Lung (tissue), 12 donors: ENCODE data around the gene C6orf132. TPM values are rescaled to one million over a fixed set of nuclear protein-coding genes. Genes with fewer than 3 reads are reported as not detected.

Experiments
- ATAC-seq: fragments of 200-7000 bp; cut with Tn5 transposase; one replicate; pipeline ENCODE4 v1.9.1; 2020; ENCODE audit warnings: moderate number of reproducible peaks; ENCODE audit not compliant: insufficient read depth, low FRiP score
- DNase-seq, 3 donors: peaks; one replicate each; pipeline ENCODE4 v3.0.0-alpha.2; 2013 to 2017
- H3K27ac ChIP-seq, 2 donors: one replicate each; pipeline ENCODE4 v1.5.1; 2013; ENCODE audit warnings: mild to moderate bottlenecking in 2 of 2, moderate library complexity in 2 of 2, control low read depth in 1 of 2, inconsistent platforms in 1 of 2, low read depth in 1 of 2, low read length in 1 of 2
- H3K27me3 ChIP-seq, 3 donors: one replicate each; pipeline ENCODE4 v1.5.1; 2013; ENCODE audit warnings: low read length in 2 of 3; ENCODE audit not compliant: control insufficient read depth in 3 of 3, insufficient read depth in 3 of 3
- H3K36me3 ChIP-seq, 4 donors: one replicate each; pipeline ENCODE4 v1.5.1; 2013; ENCODE audit warnings: low read length in 4 of 4, mild to moderate bottlenecking in 1 of 4, moderate library complexity in 1 of 4; ENCODE audit not compliant: control insufficient read depth in 4 of 4, insufficient read depth in 4 of 4
- H3K4me1 ChIP-seq, 5 donors: one replicate each; pipeline ENCODE4 v1.5.1; 2013; ENCODE audit warnings: low read length in 5 of 5, mild to moderate bottlenecking in 2 of 5, moderate library complexity in 1 of 5; ENCODE audit not compliant: control insufficient read depth in 5 of 5, insufficient read depth in 5 of 5
- H3K4me3 ChIP-seq: one replicate; pipeline ENCODE4 v1.5.1; 2013; ENCODE audit warnings: mild to moderate bottlenecking, control low read depth, moderate library complexity
- H3K9ac ChIP-seq, 2 donors: one replicate each; pipeline ENCODE4 v1.5.1; 2013; ENCODE audit warnings: low read length in 2 of 2, control low read depth in 1 of 2; ENCODE audit not compliant: insufficient read depth in 1 of 2
- H3K9me3 ChIP-seq, 4 donors: one replicate each; pipeline ENCODE4 v1.5.1; 2013; ENCODE audit warnings: low read length in 3 of 4, mild to moderate bottlenecking in 1 of 4, moderate library complexity in 1 of 4; ENCODE audit not compliant: control insufficient read depth in 4 of 4, insufficient read depth in 3 of 4
- WGBS, 2 donors: extraction: QIAGEN DNeasy Blood & Tissue Kit; methylation state at CpG; one replicate each; pipeline ENCODE4 v1.1.7; 2013; 5-methylcytosine and 5-hydroxymethylcytosine counted together
- polyA plus RNA-seq, 2 donors: library from polyadenylated mRNA; stranded (reverse); fragments of 200-250 nt; gene quantifications; one replicate each; pipeline ENCODE4 v1.2.1, GENCODE V29; 2013
- total RNA-seq, 2 donors: library from RNA; depleted of rRNA in 1 of 2; stranded (reverse); fragments of >200 nt in 1 of 2; gene quantifications; one replicate each; pipeline ENCODE4 v1.2.1, GENCODE V29; 2014 to 2021
- TF ChIP-seq, protein P1 (sequence below): IDR thresholded peaks from 2 replicates; pipeline ENCODE4 v1.5.1; 2012; ENCODE audit warnings: mild to moderate bottlenecking; ENCODE audit errors: control extremely low read depth, extremely low read depth
- donor health status: control.
- donor health status: control.
- donor health status: Bipolar disorder and iron deficiency.
- donor health status: healthy.
- donor health status: DM: yes; HTN: yes; CAD: no.

The C6orf132 gene
- total and polyA plus RNA-seq, 4 donors: 5.9 to 33.1 (median 18.7) TPM

DNA sequence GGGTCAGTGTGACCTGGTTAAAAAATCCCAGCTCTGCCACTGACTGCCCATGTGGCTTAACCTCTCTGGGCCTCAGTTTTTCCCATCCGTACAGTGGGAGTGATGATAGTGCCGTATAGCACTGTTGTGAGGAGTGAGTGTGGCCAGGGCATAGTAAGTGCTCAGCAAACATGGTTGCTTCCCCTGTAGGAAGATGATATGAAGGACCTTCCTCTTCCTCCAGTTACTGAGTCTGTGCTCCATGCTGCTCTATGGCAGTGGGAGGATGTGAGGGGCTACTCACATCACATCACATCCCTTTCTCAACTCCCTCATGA is 13.1 kb downstream of the C6orf132 start:
- no peak overlapping the region for H3K27ac ChIP-seq
- H3K4me1 ChIP-seq: no peaks in the 10 kb centered on the region
- TF ChIP-seq, protein P1, sequence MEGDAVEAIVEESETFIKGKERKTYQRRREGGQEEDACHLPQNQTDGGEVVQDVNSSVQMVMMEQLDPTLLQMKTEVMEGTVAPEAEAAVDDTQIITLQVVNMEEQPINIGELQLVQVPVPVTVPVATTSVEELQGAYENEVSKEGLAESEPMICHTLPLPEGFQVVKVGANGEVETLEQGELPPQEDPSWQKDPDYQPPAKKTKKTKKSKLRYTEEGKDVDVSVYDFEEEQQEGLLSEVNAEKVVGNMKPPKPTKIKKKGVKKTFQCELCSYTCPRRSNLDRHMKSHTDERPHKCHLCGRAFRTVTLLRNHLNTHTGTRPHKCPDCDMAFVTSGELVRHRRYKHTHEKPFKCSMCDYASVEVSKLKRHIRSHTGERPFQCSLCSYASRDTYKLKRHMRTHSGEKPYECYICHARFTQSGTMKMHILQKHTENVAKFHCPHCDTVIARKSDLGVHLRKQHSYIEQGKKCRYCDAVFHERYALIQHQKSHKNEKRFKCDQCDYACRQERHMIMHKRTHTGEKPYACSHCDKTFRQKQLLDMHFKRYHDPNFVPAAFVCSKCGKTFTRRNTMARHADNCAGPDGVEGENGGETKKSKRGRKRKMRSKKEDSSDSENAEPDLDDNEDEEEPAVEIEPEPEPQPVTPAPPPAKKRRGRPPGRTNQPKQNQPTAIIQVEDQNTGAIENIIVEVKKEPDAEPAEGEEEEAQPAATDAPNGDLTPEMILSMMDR: no peak
- no peak overlapping the region for H3K4me3 ChIP-seq
- no peak overlapping the region for H3K9ac ChIP-seq
- H3K36me3 ChIP-seq: peaks cover 0 to 1% (median 0%) of the 10 kb centered on the region in 4 donors
- ATAC-seq (no peak), DNase-seq (no peak)
- H3K9me3 ChIP-seq: no peaks in the 10 kb centered on the region
- no peaks in the 10 kb centered on the region for H3K27me3 ChIP-seq
- WGBS, 2 donors: 72 to 85% methylated on average over 2 of the region's 2 CpGs

DNA sequence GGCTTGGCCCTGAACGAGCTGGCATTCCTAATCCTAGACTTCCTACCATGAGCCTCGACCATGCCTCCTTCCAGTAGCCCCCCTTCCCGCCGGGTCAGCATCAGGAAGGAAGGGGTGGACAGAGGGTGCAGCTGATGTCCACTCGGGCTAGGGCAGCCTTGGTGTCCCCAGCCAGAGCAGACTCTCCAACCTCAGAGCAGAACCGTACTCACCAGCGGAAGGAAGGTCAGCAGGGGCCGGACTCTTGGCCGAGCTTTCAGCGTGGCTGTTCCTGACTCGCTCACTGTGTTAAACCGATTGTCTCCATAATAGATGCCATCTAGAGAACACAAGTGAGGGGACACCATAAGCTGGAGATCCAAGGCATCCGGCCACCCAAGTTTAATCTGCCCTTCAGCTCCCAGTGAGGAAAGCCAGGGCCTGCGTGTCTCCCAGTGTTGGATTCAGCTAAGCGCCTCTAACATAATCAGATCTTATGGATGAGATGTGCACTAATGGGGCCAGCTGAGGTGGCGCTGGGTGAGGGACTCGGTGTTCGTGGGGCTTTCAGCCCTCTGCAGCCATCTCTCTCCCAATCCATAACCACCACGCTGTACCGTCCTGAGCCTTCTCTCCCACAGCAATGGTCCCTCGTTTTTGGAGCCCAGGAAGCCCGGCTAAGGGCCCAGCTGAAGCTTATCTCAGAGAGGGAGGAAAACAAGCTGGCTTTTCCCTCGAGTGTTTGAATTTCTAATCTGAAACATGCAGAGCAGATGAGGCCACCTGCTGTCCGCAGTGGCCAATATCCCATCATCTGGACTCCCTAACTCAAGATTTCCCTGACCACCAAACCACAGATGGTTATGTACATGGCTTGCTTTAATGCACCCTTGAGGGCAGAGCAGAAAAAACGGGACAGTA is 13.7 kb downstream of the C6orf132 start:
- H3K9me3 ChIP-seq: no peaks in the 10 kb centered on the region
- DNase-seq (no peak), ATAC-seq (no peak)
- H3K4me1 ChIP-seq: no peaks in the 10 kb centered on the region
- peaks cover 0 to 1% (median 0%) of the 10 kb centered on the region in 4 donors for H3K36me3 ChIP-seq
- no peak overlapping the region for H3K27ac ChIP-seq
- WGBS, 2 donors: 72 to 84% methylated on average over 25 of the region's 25 CpGs
- H3K27me3 ChIP-seq: no peaks in the 10 kb centered on the region
- H3K9ac ChIP-seq: no peak overlapping the region
- no peak overlapping the region for H3K4me3 ChIP-seq
- TF ChIP-seq, protein P1: no peak

DNA sequence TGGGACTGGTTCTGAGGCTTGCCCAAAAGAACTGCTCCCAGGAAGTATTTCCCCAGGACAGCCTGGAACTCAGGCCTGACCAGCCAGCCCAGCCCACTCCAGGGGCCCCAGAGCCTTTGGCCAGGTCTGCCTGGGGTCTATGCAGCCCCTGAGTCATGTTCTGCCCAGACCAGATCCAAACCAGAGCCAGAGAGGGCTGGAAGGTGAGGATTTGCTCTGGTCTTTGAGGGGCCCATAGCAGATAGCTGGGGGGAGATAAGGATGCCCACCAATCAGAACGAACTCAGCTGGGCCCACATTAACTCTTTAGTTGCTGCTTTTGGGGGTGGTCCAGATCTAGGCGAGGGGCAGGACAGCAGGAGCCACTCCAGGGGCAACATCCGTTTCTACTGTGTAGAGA is 16.8 kb downstream of the C6orf132 start:
- Histone ChIP-seq H3K9me3 (no peaks in the 10 kb centered on the region), H3K27me3 (no peaks in the 10 kb centered on the region), H3K36me3 (peaks cover 0 to 1% (median 0%) of the 10 kb centered on the region in 4 donors), H3K4me3 (no peak overlapping the region), H3K4me1 (peaks cover 0 to 9% (median 0%) of the 10 kb centered on the region in 5 donors), H3K27ac (no peak overlapping the region), H3K9ac (no peak overlapping the region)
- ATAC-seq: no peak
- TF ChIP-seq, protein P1: no peak
- no peak for DNase-seq
- 72 to 80% methylated on average over 3 of the region's 3 CpGs for WGBS, 2 donors
